HG03469 (cell line): Measurements from ENCODE around the gene MYL6B.

Experiments
- ATAC-seq: cut with Tn5 transposase; IDR thresholded peaks from one replicate; pipeline ENCODE4 v1.9.1; 2021; ENCODE audit warnings: mild to moderate bottlenecking, moderate library complexity, moderate number of reproducible peaks; ENCODE audit not compliant: unreplicated experiment

Gene MYL6B

GRCh38 chr12:56204275-56204674, 51.9 kb downstream of the MYL6B start:
- no peak for ATAC-seq

DNA sequence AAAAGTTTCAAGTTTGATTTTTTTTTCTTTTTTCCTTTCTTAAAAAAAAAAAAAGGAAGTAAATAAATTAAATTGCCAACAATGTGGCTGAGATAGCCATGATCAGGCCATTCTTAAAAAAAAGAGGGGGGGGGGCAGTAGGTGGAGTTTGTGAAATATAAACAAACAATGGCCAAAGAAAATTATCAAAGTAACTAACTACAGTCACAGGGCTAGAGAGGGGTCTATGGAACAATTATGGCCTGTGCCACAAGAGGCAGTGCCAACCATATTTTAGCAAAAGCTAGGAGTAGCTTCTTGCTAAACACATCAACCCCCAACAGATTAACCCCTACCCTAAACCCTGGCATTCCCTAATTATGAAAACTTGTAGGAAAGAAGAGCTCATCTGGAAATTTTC, 53.1 kb downstream of the MYL6B start:
- no peak for ATAC-seq

- ATAC-seq = no peak
These were observed 54.2 kb downstream of the MYL6B start for GRCh38 chr12:56206452-56207166.
